Activated naive CD8-positive, alpha-beta T cell treated with anti-CD3 and anti-CD28 coated beads for 36 hours (primary cell): ENCODE results near the gene KLHL29. TPM values are rescaled to one million over a fixed set of nuclear protein-coding genes. Genes with fewer than 3 reads are reported as not detected.

Experiments used
- DNase-seq: peaks from one replicate; pipeline ENCODE4 v3.0.0; 2021
- H3K27ac Mint-ChIP-seq: one replicate; pipeline ENCODE4 v1.8.0; 2022; ENCODE audit warnings: mild to moderate bottlenecking, moderate library complexity, mixed read lengths
- H3K27me3 Mint-ChIP-seq: one replicate; pipeline ENCODE4 v1.8.0; 2022; ENCODE audit warnings: mild to moderate bottlenecking, mixed read lengths
- H3K36me3 Mint-ChIP-seq: one replicate; pipeline ENCODE4 v1.8.0; 2021; ENCODE audit warnings: mild to moderate bottlenecking, mixed read lengths
- H3K4me1 Mint-ChIP-seq: one replicate; pipeline ENCODE4 v1.8.0; 2021; ENCODE audit warnings: mixed read lengths
- H3K4me3 Mint-ChIP-seq: one replicate; pipeline ENCODE4 v1.8.0; 2022; ENCODE audit warnings: mild to moderate bottlenecking, moderate library complexity, mixed read lengths
- H3K9me3 Mint-ChIP-seq: one replicate; pipeline ENCODE4 v1.8.0; 2022; ENCODE audit warnings: mixed read lengths
- total RNA-seq, 2 experiments: library from RNA; stranded (reverse); gene quantifications; one replicate each; pipeline ENCODE4 v1.2.3, GENCODE V29; 2021

KLHL29 gene
- total RNA-seq, 2 experiments from 2014 or later: 1.2 to 1.5 TPM

- Mint-ChIP-seq H3K4me1 (peaks cover 26% of the 10 kb centered on the region), H3K9me3 (no peaks in the 10 kb centered on the region), H3K27me3 (peaks cover 22% of the 10 kb centered on the region), H3K27ac (no peak overlapping the region), H3K4me3 (no peak overlapping the region), H3K36me3 (no peaks in the 10 kb centered on the region)
- no peak for DNase-seq
Measured at GRCh38 chr2:23485841-23486683, 101.1 kb downstream of the KLHL29 start.

DNA sequence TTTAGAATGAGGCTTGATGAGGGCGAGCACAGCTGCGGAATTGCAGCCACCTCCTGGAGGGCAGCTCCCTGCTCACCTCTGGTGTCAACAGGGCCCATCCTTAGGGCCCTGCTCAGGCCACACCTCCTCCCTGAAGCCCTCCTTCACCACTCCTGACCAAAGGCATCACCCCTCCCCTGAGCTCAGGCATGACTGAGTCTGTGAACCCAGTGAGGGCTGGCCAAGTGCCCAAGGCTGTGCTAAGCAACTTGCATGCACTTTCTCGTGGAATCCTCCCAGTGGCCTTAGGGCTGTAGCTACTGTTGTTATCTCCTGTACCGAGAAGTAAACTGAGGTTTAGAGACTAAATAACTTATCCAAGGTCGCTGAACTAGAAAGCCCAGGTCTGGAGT is 101.7 kb downstream of the KLHL29 start:
- Mint-ChIP-seq H3K36me3 (no peaks in the 10 kb centered on the region), H3K27ac (no peak overlapping the region), H3K4me1 (peaks cover 26% of the 10 kb centered on the region), H3K27me3 (peaks cover 26% of the 10 kb centered on the region), H3K4me3 (no peak overlapping the region), H3K9me3 (no peaks in the 10 kb centered on the region)
- DNase-seq: no peak

DNA sequence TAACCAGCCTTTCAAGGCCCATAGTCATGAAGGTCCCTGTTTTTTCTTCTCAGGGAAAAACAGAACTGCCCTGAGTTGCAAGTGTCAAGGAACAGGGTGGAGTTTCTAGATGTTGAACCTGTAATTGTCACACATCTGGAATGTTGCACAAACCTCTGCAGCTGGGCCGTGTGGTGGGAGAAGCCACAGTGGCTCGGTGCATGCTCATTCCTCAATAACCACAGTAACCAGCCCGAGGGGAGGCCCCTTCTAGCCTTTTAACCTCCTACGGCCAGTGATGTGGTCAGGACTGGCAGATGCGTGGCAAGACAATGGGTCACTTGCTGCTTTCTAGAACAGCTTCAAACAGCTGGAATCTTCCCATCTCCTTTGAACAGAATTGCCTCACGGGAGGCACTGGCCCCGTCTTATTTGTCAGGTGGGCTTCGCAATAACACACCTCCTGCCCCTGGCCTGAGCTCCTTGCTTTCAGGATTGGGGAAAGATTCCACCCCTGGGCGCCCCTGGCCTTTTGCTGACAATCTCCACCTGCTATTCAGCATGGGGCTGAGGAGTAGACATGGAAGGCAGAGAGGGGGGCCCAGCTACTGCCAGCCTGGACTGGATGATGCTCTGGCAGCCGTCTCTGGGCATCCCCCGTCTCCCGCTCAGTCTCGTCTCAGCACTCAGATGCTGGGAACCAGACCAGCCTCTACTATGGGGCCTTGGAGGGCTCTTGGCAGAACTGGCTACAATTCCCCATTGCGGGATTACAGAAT is 102.9 kb downstream of the KLHL29 start:
- Mint-ChIP-seq H3K27me3 (peaks cover 34% of the 10 kb centered on the region), H3K27ac (no peak overlapping the region), H3K4me1 (peaks cover 26% of the 10 kb centered on the region), H3K36me3 (no peaks in the 10 kb centered on the region), H3K4me3 (no peak overlapping the region), H3K9me3 (no peaks in the 10 kb centered on the region)
- DNase-seq: peak; percentile 12

GRCh38 chr2:23488584-23488983 is 103.6 kb downstream of the KLHL29 start:
- Mint-ChIP-seq H3K9me3 (no peaks in the 10 kb centered on the region), H3K4me3 (no peak overlapping the region), H3K27ac (no peak overlapping the region), H3K4me1 (peaks cover 26% of the 10 kb centered on the region), H3K27me3 (peaks cover 34% of the 10 kb centered on the region), H3K36me3 (no peaks in the 10 kb centered on the region)
- no peak for DNase-seq

DNA sequence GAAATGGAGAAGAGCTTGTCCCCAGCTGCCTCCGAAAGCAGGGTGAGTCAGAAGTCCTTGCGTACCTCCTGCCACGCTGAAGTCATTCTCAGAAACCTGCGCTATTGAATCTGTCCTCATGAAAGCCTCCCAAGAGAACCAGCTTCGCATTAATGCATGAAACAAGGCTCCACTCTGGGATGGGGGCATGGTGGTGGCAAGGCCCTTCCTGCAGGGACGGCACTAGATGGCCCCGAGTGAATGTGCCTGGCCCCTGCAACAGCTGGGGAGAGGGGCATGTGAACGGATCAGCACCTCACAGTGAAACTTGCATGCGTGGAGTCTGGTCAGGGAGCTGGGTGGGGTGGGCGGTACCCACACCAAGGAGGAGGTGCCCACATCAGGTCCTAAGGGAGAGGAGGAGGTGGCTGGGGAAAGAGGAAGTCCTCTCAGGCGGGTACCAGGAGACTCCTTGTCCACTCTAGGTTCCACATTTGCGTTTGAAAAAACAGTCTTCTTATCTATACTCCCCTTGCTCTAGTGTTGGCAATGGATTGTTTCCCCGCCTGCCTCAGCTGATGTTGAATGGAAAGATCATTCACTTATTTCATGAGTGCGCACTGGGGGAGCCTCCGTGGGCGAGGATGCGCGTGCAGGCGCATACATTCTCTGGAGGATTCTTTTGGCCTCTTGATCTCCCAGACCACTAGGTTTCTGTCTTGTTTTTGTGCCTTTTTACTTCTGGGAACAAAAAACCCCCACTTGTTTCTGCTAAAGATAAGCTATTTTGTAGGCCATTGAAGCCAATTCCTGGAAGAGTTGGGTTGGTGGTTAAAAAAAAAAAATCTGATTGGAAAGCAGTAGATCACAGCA is 104.7 kb downstream of the KLHL29 start:
- Mint-ChIP-seq H3K27me3 (peaks cover 36% of the 10 kb centered on the region), H3K9me3 (no peaks in the 10 kb centered on the region), H3K27ac (peak overlapping the region; percentile 42), H3K4me3 (no peak overlapping the region), H3K36me3 (no peaks in the 10 kb centered on the region), H3K4me1 (peaks cover 26% of the 10 kb centered on the region)
- DNase-seq: peak; percentile 54

- H3K36me3 Mint-ChIP-seq: no peaks in the 10 kb centered on the region
- H3K27me3 Mint-ChIP-seq: peaks cover 24% of the 10 kb centered on the region
- H3K27ac Mint-ChIP-seq: peak overlapping the region; percentile 52
- no peaks in the 10 kb centered on the region for H3K9me3 Mint-ChIP-seq
- no peak for DNase-seq
- H3K4me1 Mint-ChIP-seq: peaks cover 39% of the 10 kb centered on the region
- no peak overlapping the region for H3K4me3 Mint-ChIP-seq
Measured at GRCh38 chr2:23491591-23492336, 106.8 kb downstream of the KLHL29 start.

- H3K4me1 Mint-ChIP-seq: peaks cover 44% of the 10 kb centered on the region
- no peak overlapping the region for H3K4me3 Mint-ChIP-seq
- H3K27ac Mint-ChIP-seq: no peak overlapping the region
Measured at GRCh38 chr2:23492337-23492675, 107.3 kb downstream of the KLHL29 start.

GRCh38 chr2:23492921-23493320 is 107.9 kb downstream of the KLHL29 start:
- DNase-seq: no peak
- Mint-ChIP-seq H3K9me3 (no peaks in the 10 kb centered on the region), H3K4me1 (peaks cover 47% of the 10 kb centered on the region), H3K27ac (no peak overlapping the region), H3K4me3 (no peak overlapping the region), H3K27me3 (peaks cover 27% of the 10 kb centered on the region), H3K36me3 (no peaks in the 10 kb centered on the region)

More at GRCh38 chr2:23492337-23492675, 107.3 kb downstream of the KLHL29 start:
- H3K9me3 Mint-ChIP-seq: no peaks in the 10 kb centered on the region
- H3K36me3 Mint-ChIP-seq: no peaks in the 10 kb centered on the region
- DNase-seq: no peak
- peaks cover 24% of the 10 kb centered on the region for H3K27me3 Mint-ChIP-seq

DNA sequence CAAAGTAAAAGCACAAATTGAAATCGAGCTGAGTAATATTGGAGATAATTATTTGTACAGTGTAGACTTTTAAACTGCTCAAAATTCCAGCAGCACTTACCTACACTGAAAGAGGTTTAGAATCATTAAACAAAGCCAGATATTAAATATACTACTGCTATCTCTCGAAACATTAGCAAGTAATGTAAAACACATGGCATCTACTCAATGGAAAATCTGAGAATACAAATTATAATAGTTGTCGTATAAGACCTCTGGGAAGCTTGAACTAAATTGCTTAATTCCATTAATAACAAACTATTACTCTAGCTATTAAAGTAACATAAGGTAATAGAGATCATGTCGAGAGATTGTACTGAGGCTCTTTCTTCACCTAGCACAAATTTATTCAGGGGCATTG is 108.9 kb downstream of the KLHL29 start:
- Mint-ChIP-seq H3K9me3 (no peaks in the 10 kb centered on the region), H3K27ac (no peak overlapping the region), H3K36me3 (no peaks in the 10 kb centered on the region), H3K4me1 (peaks cover 38% of the 10 kb centered on the region), H3K4me3 (no peak overlapping the region), H3K27me3 (peaks cover 23% of the 10 kb centered on the region)
- no peak for DNase-seq

- H3K9me3 Mint-ChIP-seq: no peaks in the 10 kb centered on the region
- H3K27me3 Mint-ChIP-seq: peaks cover 25% of the 10 kb centered on the region
- no peak for DNase-seq
- H3K27ac Mint-ChIP-seq: no peak overlapping the region
- peaks cover 37% of the 10 kb centered on the region for H3K4me1 Mint-ChIP-seq
- no peaks in the 10 kb centered on the region for H3K36me3 Mint-ChIP-seq
- H3K4me3 Mint-ChIP-seq: no peak overlapping the region
Measured at GRCh38 chr2:23494286-23494685, 109.3 kb downstream of the KLHL29 start.

GRCh38 chr2:23495661-23496114 is 110.7 kb downstream of the KLHL29 start:
- Mint-ChIP-seq H3K27me3 (peaks cover 26% of the 10 kb centered on the region), H3K9me3 (no peaks in the 10 kb centered on the region), H3K4me1 (peaks cover 23% of the 10 kb centered on the region), H3K4me3 (no peak overlapping the region), H3K27ac (no peak overlapping the region), H3K36me3 (no peaks in the 10 kb centered on the region)
- no peak for DNase-seq

GRCh38 chr2:23496456-23496855 is 111.5 kb downstream of the KLHL29 start:
- H3K9me3 Mint-ChIP-seq: no peaks in the 10 kb centered on the region
- no peak overlapping the region for H3K4me3 Mint-ChIP-seq
- no peaks in the 10 kb centered on the region for H3K36me3 Mint-ChIP-seq
- H3K4me1 Mint-ChIP-seq: peaks cover 22% of the 10 kb centered on the region
- H3K27me3 Mint-ChIP-seq: peaks cover 22% of the 10 kb centered on the region
- no peak for DNase-seq
- H3K27ac Mint-ChIP-seq: no peak overlapping the region

DNA sequence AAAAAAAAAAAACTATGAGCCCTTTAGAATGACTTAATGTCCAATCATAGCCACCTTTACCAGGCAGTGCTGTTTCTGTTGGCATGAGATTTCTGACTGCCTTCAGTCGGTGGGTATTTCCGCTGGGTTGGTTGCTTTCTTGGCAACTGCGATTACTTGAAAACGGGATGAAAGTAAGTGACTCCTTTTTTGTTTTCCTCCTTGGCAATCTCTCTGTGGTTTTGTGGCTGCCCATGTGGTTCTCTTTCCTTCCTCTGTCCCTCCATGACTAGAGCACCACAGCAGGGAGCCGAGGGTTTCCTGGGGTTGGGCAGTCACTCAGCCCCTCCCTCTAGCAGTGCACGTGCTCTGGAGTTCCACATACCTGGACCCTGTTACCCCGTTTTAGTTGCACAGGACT is 112.1 kb downstream of the KLHL29 start:
- Mint-ChIP-seq H3K4me1 (peaks cover 22% of the 10 kb centered on the region), H3K27me3 (peaks cover 16% of the 10 kb centered on the region), H3K4me3 (peak overlapping the region; percentile 38), H3K36me3 (no peaks in the 10 kb centered on the region), H3K27ac (no peak overlapping the region), H3K9me3 (no peaks in the 10 kb centered on the region)
- peak; percentile 21 for DNase-seq

DNA sequence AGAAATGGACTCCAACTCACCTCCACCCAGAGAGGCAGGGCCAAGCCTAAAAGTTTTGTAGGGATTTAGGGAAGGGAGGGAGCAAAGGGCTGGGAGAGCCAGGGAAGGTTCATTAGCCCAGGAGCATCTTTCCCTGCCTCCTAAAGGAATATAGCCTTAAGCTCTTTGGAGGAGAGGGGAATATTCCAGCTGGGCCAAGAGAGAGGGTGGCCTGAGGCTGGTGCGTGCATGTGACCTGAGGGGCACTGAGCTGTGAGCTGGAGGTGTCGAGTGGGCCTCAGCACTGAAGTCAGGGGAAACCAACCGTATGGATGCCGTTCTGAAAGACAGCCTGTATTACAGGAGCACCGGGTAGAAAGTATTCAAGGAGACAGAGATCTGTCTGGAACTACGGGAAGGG is 112.6 kb downstream of the KLHL29 start:
- H3K9me3 Mint-ChIP-seq: no peaks in the 10 kb centered on the region
- H3K4me3 Mint-ChIP-seq: peak overlapping the region; percentile 38
- H3K27me3 Mint-ChIP-seq: peaks cover 12% of the 10 kb centered on the region
- H3K36me3 Mint-ChIP-seq: no peaks in the 10 kb centered on the region
- H3K4me1 Mint-ChIP-seq: peaks cover 22% of the 10 kb centered on the region
- DNase-seq: no peak
- no peak overlapping the region for H3K27ac Mint-ChIP-seq
